IMR-90 (cell line): ENCODE measurements around the gene SCAMP2.

Experiments used
- CEBPB ChIP-seq: IDR thresholded peaks from 2 replicates; pipeline ENCODE4 v1.6.1; 2012; ENCODE audit warnings: low read depth, low read length, improper control_type of control experiment
- CTCF ChIP-seq: conservative IDR thresholded peaks from 2 replicates; pipeline ENCODE4 v1.5.1; 2012; ENCODE audit warnings: mild to moderate bottlenecking, low read depth, low read length, improper control_type of control experiment
- MAZ ChIP-seq: IDR thresholded peaks from 2 replicates; pipeline ENCODE4 v1.6.1; 2012; ENCODE audit warnings: low read depth, mild to moderate bottlenecking, low read length, improper control_type of control experiment, moderate library complexity, borderline replicate concordance
- POLR2A ChIP-seq: IDR thresholded peaks from 2 replicates; pipeline ENCODE4 v1.6.1; 2012; ENCODE audit warnings: mild to moderate bottlenecking, low read depth, low read length
- RAD21 ChIP-seq: IDR thresholded peaks from 2 replicates; pipeline ENCODE4 v1.6.1; 2012; ENCODE audit warnings: low read length, improper control_type of control experiment
- RFX5 ChIP-seq: IDR thresholded peaks from 2 replicates; pipeline ENCODE4 v1.8.0; 2012; ENCODE audit warnings: low read depth, mild to moderate bottlenecking, low read length, moderate library complexity
- SMC3 ChIP-seq: fragments of 150-350 bp; IDR thresholded peaks from 2 replicates; pipeline ENCODE4 v1.6.1; 2016; ENCODE audit warnings: low read depth, mild to moderate bottlenecking, antibody characterized with exemption, low read length, moderate library complexity

- TF ChIP-seq POLR2A (peak; percentile 83), CTCF (no peak), SMC3 (no peak), MAZ (peak; percentile 85), CEBPB (no peak), RAD21 (no peak), RFX5 (no peak)
Observed at GRCh38 chr15:74889883-74890664, 16.9 kb upstream of the SCAMP2 start, which contains the start of gene MPI.
